Fibroblast of skin of scalp (primary cell): ENCODE measurements around the gene PSMC3IP.

Experiments used
- DNase-seq: peaks from one replicate; pipeline ENCODE4 v3.0.0-alpha.2; 2013

PSMC3IP gene

GRCh38 chr17:42585353-42585752 lies 7.8 kb upstream of the PSMC3IP start:
- no peak for DNase-seq

- DNase-seq: no peak
These were observed 7.4 kb upstream of the PSMC3IP start for GRCh38 chr17:42584880-42585279.

GRCh38 chr17:42581744-42582270 lies 4.3 kb upstream of the PSMC3IP start:
- no peak for DNase-seq

GRCh38 chr17:42579794-42580551 lies 2.4 kb upstream of the PSMC3IP start:
- DNase-seq: no peak

GRCh38 chr17:42578282-42578869 lies 847 bp upstream of the PSMC3IP start:
- DNase-seq: peak; percentile 71

GRCh38 chr17:42577140-42577531 lies 393 bp downstream of the PSMC3IP start:
- DNase-seq: no peak

GRCh38 chr17:42574463-42574862 lies 3.1 kb downstream of the PSMC3IP start:
- no peak for DNase-seq

GRCh38 chr17:42573095-42573494 lies 4.4 kb downstream of the PSMC3IP start:
- DNase-seq: no peak

GRCh38 chr17:42571435-42572225 lies 5.9 kb downstream of the PSMC3IP start:
- no peak for DNase-seq

GRCh38 chr17:42568341-42569111 lies 9.0 kb downstream of the PSMC3IP start:
- no peak for DNase-seq

- peak; percentile 93 for DNase-seq
These were observed 10.5 kb downstream of the PSMC3IP start, which contains the start of gene MLX for GRCh38 chr17:42566883-42567573. Gene MLX, plus strand, starts transcription at chr17:42567100. Its CDS starts 25 bp downstream, at chr17:42567125.

GRCh38 chr17:42566215-42566882 lies 11.2 kb downstream of the PSMC3IP start:
- no peak for DNase-seq

GRCh38 chr17:42565523-42566214 lies 11.9 kb downstream of the PSMC3IP start:
- DNase-seq: no peak

- DNase-seq: no peak
These were observed 12.6 kb downstream of the PSMC3IP start for GRCh38 chr17:42564815-42565522.

- no peak for DNase-seq
These were observed 13.6 kb downstream of the PSMC3IP start for GRCh38 chr17:42563950-42564349.

- DNase-seq: no peak
These were observed 14.0 kb downstream of the PSMC3IP start for GRCh38 chr17:42563543-42563942.

GRCh38 chr17:42563143-42563509 lies 14.4 kb downstream of the PSMC3IP start:
- DNase-seq: no peak

GRCh38 chr17:42562388-42563142 lies 15.0 kb downstream of the PSMC3IP start:
- DNase-seq: no peak

- DNase-seq: peak; percentile 99
These were observed 15.6 kb downstream of the PSMC3IP start, which contains the start of gene COASY for GRCh38 chr17:42561897-42562387. Gene COASY, plus strand, starts transcription at chr17:42562148. Its CDS starts 475 bp downstream, at chr17:42562623.
